Activated T-helper 9 cell treated with anti-CD3 and anti-CD28 coated beads, Interleukin-2, amount 50 U/mL, for 16 hours (primary cell): ENCODE results near the gene POLQ.
"Not testable (repeated sequence)": the region's sequence is repeated elsewhere in the genome, so short reads cannot be mapped to it uniquely, and the experiment has no call there.

ENCODE experiments used
- DNase-seq: peaks from one replicate; pipeline ENCODE4 v3.0.0-alpha.2; 2020; ENCODE audit warnings: low read depth

Gene POLQ

GRCh38 chr3:121545574-121546455 lies at the start of gene POLQ:
TSS of gene POLQ (minus strand) at chr3:121545988. CDS start at chr3:121545877, 111 bp downstream.
- DNase-seq: peak; percentile 72

GRCh38 chr3:121594850-121595249 lies 49.1 kb upstream of the POLQ start:
- DNase-seq: no peak

DNA sequence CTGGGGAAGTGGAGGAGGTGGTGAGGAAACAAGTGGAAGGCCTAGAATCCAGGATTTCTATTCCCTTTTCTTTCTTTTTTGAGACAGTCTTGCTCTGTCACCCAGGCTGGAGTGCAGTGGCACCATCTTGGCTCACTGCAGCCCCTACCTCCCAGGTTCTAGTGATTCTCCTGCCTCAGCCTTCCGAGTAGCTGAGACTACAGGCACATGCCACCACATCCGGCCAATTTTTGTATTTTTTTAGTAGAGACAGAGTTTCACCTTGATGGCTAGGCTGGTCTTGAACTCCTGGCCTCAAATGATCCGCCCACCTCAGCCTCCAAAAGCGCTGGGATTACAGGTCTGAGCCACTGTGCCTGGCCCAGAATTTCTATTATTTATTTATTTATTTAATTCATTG lies 48.0 kb upstream of the POLQ start:
- not testable (repeated sequence) for DNase-seq

DNA sequence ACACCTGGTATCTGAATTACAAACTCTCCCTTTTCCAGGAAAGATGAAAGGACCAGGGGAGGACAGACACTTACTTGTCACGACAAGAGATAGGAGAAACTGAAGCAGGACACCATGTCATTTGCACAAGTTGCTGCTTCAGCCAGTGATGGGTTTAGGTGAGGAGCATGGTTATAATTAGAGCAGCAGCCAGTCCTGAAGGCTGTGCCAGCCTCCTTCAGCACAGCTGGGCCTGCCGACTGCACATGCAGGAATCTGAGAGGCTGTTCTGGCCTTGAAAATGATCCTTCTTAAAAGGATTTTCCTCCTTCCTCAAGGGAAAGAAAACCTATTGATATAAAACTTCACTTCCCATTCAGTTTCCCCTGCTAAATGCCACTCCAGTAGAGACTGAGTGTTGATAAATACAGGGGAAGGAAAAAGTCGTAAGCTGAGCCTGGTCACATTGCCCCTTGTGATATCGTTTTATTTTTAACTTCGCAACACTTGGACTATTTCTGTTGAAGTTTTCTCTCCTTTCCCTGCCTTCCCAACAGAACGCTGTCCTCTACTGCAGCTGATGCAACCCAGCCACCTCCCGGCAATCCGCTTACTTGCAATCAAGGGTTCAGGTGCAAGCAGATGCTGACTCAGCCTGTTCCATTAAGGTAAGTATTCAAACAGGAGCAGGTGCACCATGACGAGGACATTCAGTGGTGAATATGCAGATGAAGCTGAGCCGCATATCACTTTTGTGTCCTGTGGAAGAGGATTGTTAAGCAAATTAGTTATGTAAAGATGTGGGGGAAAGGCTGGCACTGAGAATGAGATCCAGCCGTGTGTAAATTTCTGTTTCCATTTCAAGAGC lies 47.3 kb upstream of the POLQ start, which contains the start of gene FBXO40:
TSS of gene FBXO40 (plus strand) at position 524 of the 847 bp plus-strand sequence. CDS start 27,197 bp downstream, outside the sequence.
- no peak for DNase-seq

DNA sequence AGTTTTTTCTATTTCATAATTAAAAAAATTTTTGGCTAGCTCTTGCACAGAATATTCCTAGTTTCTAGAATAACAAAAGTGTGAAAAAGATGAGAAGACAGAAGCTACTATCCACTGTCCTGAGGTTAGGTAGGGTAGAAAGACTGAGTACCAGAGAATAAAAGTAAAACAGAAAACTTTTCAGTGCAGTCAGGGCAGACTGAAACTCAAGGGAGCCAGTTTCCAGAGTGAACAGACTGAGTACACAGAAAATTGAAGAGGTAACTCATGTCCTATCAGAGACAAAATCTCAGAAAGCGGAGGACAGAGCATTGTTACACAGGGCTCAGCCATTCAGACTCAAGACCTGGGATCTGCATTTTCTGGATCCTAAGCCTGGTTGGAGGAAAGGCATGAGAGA lies 38.6 kb upstream of the POLQ start:
- no peak for DNase-seq

GRCh38 chr3:121581691-121582090 lies 35.9 kb upstream of the POLQ start:
- no peak for DNase-seq

DNA sequence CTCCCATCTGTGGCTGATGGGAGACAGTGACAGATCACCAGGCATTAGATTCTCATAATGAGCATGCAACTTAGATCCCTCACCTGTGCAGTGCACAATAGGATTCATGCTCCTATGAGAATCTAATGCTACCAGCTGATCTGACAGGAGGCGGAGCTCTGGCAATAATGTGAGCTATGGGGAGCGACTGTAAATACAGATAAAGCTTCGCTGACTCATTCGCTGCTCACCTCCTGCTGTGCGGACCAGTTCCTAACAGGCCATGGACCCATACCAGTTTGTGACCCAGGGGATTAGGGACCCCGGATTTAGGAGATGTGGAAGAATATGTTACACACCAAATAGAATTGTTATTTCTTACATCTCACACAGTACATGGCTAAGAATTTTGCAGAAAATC lies 28.7 kb upstream of the POLQ start:
- no peak for DNase-seq

DNA sequence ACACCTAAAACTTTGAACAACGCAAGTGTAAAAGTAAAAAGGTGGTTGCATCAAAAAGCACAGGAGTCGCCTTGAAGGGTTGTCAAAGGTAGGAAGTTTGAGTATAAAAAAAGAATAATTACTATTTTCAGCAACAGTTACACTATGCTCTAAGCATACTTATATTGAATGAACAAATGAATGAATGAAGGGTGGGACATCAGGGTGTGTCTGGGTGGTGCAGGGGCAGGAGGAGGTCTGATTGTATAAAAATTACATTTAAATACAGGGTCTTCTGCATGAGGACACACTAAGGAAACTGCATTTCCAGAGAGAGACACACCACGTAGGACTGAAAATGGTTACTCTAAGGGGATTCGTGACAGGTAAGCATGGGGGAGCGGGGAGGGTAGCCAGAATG lies 21.9 kb upstream of the POLQ start, which contains the start of gene ARGFX:
TSS of gene ARGFX (plus strand) at position 301 of the 400 bp plus-strand sequence. CDS start 2,765 bp downstream, outside the sequence.
- DNase-seq: no peak

- DNase-seq: no peak
Measured at GRCh38 chr3:121566773-121567172, 21.0 kb upstream of the POLQ start.

DNA sequence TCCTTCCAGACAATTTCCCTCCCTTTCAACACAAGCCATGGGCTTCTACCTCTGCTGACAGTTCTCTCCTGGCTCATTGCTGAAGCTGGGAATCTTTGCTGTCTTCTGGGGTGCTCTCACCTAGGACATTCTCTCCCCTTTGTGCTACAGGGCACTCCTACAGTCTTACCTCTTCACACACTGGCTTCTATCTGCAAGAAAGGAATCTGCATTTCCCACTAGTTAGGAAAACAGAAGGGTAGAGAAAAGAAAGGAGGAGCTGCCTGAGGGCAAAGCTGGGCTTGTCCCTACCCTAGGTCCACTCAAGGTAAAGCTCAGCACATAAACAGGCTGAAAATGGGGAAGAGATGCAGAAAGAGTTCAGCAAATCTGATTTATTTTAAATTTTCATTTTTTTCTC lies 16.4 kb upstream of the POLQ start:
- DNase-seq: no peak

GRCh38 chr3:121557426-121557934 lies 11.7 kb upstream of the POLQ start:
- no peak for DNase-seq

DNA sequence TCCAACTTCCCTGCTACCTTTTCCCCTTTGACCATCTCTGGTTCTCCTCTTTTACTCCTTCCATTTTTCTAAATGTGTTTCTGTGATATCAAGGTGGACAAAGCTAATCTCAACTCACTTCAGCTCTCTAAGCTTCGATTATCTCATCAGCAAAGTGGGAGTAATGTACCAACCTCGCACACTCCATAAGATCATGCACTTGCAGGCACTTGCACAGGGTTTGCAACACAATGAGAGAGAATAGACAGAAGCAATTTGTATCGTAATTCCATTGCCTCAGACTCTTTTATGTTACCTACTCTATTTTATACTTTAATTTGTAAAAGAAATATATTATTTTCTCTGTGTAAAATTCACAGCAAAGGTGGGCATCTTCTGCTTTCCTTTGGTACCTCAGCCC lies 7.0 kb upstream of the POLQ start:
- no peak for DNase-seq

GRCh38 chr3:121552379-121552778 lies 6.6 kb upstream of the POLQ start:
- no peak for DNase-seq

GRCh38 chr3:121545049-121545573 lies 677 bp downstream of the POLQ start:
- no peak for DNase-seq

DNA sequence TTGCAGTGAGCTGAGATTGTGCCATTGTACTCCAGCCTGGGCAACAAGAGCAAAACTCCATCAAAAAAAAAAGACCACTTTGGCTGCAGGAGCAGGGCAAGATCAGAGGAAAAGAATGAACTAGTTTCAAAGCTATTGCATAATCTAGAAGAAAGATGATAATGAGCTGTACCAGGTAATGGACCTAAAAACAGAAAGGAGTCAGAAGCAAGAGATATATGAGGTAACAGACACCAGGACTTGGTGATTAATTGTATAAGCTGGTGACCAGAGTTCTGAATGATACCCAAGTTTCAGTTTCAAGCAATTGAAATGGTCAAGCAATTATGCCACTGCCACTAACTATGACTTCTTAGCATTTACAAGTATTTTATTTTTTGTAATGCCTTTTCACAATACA lies 2.9 kb downstream of the POLQ start:
- DNase-seq: no peak

GRCh38 chr3:121531269-121531668 lies 14.5 kb downstream of the POLQ start:
- DNase-seq: no peak

DNA sequence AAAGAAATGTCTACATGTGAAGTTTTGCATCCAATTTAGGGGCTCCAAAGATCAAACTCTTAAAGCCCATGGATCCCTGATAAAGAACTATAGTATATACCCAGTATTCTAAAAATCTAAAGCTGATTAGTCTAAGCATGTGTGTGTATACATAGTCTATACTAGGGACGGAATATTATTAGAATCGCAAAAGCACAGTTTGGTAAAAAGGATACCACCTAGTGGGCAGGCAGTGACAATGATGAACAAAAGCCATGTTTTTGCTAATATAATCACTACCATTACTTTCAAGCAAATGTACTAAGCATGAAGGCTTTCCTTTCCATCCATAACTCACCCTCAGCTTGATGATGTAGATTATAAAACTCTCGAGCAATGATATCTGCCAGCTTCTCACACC lies 16.5 kb downstream of the POLQ start:
- no peak for DNase-seq

DNA sequence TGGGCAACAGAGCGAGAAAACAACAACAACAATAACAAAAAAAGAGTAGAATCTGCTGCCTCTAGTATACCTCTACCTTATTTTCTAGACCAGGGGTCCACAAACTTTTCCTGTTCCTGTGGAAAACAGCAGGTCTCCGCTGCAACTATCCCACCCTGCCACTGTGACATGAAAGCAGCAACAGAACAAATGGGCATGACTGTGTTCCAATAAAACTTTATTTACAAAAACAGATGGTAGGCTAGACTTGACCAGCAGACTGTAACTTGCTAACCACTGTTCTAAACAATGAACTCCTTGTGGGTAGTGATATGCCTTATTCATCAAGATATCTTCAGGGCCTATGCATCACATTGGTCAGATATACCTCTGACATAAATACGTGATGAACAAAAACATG lies 25.3 kb downstream of the POLQ start:
- no peak for DNase-seq

DNA sequence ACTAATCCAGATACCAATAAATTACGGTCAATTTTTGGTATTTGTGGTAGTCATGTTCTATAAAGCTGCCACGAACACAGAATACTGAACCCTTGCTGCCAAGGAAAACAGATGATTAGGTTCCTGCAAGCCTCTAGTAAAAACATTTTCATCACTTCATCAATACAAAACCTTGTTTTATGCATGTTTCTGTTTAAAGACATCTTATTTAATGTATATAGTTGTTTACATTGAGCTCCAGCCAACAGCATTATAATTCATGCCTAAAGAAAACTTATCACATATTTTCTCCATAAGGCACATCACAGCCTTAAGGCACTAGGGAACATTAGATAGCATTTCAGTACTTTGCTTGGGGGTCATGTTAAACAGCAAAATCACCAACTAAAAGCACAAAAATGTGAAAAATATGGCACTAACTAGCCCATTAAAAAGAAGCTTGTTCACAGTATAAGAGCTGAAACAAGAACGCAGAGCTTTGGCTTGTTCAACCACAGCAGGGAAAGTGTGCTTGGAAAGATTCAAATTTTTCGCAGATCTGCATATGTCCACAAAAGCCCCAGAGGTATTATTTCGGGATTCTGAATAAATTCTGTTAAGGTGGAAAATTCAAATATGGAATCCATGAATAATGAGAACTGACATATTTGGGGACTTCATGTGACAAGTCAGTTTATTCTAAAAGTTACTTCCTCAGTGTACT lies 27.7 kb downstream of the POLQ start:
- no peak for DNase-seq

- no peak for DNase-seq
Measured at GRCh38 chr3:121515862-121516261, 29.9 kb downstream of the POLQ start.

DNA sequence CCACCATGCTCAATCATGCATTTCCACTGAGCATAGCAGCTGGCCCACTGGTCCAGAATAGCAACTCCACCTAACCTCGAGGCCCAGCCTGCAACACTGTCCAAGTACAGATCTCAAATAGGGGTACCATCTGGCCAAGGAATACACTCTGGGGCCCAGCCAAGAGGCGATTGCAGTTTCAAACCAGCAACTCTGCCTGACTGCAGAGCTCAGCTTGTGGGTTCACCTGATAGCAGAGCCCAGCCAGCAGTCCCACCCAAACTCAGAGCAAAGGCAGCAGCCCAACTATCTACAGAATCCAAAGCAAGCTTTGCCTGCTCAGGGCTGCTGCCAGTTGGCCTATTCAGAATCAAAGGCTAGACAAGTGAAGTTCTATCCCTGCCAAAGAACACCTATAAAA lies 30.5 kb downstream of the POLQ start:
- no peak for DNase-seq

- DNase-seq: no peak
Measured at GRCh38 chr3:121514496-121514895, 31.3 kb downstream of the POLQ start.
